NCI-H2196 treated with DMSO at 0.1 percent for 48 hours (cell line): ENCODE results near the gene TACC3.

Experiments used
- DNase-seq: peaks from one replicate; lab custom pipeline; 2025; ENCODE audit not compliant: unreplicated experiment; lab: John Stamatoyannopoulos, UW

Gene TACC3

DNA sequence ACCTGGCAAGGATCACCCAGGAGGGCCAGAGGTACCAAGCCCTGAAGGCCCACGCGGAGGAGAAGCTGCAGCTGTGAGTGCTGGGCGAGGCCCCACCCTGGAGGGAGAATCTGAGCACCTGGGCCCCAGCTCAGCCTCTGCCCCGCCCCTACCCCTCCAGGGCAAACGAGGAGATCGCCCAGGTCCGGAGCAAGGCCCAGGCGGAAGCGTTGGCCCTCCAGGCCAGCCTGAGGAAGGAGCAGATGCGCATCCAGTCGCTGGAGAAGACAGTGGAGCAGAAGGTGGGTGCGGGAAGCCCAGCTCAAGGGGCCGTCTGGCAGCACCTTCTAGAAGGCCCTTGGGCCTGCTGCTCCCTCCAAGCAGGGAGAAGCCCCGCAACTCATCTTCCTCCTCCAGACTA lies 23.2 kb downstream of the TACC3 start:
- no peak for DNase-seq

DNA sequence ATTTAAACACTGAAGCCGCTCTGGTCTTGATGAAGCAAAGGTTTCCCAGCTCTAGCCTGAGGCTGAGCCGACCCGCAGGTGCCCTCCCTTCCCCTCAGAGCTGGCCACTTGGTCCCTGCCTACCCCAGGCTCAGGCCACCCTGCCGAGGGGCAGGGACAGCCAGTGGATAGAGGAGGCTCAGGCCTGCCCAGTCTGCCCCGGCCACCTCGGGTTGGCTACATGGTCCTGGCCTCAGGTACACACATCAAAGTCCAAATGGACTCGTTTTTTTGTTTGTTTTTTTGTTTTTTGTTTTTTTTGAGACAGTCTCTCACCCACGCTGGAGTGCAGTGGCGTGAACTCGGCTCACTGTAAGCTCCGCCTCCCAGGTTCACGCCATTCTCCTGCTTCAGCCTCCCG lies 23.8 kb downstream of the TACC3 start:
- DNase-seq: no peak

DNA sequence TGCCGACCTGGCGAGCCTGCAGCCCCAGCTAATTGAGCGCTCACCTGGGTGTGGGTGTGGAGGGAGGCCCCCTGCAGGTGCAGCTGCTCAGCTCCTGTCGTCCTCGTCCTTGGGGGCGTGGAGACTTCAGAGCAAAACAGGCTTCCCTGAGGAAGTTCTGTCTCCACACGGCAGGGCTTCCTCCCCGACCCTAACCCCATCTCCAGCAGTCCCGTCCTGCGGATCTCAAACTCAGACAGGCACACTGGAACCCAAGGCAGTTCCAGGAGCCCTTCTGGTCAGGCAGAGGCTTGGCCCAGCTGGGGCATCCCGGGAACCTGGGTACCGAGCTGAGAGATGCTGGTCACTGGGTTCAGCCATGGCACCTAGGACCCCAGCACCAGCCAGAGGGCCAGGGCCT lies 24.4 kb downstream of the TACC3 start:
- no peak for DNase-seq

DNA sequence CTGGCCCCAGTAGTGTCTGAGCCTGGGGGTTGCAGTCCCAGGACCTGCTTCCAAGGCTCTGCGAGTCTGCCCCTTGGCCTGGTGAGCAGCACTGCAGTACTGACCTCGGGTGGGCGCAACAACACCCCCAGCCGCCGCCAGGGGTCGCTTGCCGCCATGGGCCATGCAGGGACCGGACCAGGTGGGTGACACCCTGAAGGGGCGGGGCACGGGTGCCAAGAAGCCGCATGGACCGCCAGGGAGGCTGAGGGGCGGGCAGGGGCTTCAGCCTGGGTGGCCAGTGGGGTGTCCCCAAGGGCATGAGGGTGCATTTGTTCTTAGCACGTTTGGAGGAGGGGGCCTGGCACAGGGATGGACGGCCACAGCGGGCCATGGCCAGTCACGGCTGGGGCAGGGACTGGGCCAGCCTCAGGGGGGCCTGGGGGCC lies 25.0 kb downstream of the TACC3 start:
- no peak for DNase-seq

DNA sequence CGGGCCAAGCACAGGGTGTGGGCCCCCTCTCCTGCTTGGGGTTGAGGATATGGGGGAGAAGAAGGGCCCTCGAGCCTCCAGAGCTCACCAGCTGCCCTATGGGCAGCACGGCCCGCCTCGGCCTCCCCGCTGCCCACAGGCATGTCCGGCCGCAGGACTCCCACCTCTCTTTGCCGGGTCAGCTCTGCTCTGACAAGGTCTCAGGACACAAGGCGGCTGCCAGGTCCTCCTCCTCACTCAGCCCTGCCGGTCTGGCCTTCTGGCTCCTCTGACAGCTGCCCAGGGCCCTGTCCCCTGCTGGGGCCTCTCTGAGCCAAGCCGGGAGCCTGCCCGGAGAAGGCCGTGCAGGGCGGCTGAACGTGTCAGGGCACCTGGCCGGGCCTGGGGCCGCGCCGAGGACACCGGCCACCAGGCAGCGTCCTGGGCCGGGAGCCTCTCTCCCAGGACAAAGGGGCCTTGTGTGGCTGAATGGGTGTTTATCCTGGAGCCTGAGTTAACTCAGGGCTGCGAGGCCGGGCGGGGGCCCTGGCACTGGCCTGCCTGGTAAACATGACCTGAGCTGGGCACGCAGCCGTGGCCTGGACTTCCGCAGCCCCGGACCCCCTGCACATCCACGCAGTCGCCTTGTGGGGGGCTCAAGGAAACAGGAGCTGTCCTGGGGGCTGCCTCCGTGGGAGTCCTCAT lies 25.7 kb downstream of the TACC3 start:
- no peak for DNase-seq

DNA sequence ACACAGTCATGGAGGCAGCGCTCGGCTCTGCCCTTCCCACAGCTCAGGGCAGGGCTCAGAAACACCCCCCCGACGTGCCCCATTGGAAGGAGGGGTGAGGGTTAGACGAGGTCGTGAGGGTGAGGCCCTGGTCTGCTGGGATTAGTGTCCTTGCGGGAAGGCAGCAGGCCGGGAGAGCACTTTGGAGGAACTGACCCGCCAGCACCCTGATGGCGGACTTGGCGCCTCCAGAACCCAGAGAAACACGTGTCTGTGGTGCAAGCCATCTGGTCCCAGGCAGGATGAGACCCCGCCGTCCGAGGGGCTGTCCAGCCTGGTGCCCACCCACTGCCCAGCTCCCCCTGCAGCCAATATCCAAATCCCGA lies 26.3 kb downstream of the TACC3 start:
- no peak for DNase-seq

DNA sequence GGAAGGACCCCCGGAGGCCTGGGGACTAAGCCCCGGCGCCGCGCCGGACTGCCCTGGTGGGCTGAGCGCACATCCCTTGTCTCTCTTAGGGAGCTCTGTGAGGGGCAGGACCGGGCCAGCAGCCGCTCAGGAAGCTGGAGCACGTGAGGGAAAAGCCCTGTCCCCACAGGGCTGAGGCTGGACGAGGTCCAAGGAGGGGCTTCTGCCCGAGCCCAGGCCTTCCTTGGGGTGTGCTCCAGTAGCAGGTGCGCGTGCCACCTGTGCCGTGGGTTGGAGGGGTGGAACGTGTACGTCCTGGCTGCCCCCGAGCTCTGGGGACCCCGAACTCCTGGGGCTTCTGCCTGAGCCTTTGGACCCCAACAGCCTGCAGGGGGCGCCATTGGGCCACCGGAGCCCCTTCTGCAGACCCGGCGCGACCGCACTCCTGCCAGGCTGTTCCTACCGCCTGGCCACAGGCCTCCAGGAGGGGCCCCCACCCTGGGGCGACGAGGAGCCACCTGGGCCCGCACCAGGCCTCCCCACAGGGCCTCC lies 27.2 kb downstream of the TACC3 start:
- DNase-seq: peak; percentile 61

DNA sequence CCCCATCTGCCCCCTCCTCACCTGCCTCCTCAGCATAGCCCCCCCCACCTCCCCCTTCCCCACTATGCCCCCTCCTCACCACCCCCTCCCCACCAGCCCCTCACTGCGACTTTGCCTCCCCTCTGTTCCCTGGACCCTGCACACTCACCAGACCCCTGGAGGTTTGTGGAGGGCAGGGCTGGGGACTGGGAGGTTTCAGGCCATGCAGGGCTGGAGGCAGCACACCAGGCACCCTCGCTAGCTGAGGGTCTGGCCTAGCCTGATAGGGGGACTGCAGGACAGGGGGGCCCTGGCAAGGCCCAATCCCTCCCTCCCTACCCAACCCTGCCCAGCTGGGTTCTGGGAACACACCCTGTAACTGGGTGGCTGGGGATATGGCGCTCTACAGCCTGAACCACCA lies 28.0 kb downstream of the TACC3 start:
- DNase-seq: no peak

GRCh38 chr4:1749826-1750225 lies 28.5 kb downstream of the TACC3 start:
- DNase-seq: no peak

DNA sequence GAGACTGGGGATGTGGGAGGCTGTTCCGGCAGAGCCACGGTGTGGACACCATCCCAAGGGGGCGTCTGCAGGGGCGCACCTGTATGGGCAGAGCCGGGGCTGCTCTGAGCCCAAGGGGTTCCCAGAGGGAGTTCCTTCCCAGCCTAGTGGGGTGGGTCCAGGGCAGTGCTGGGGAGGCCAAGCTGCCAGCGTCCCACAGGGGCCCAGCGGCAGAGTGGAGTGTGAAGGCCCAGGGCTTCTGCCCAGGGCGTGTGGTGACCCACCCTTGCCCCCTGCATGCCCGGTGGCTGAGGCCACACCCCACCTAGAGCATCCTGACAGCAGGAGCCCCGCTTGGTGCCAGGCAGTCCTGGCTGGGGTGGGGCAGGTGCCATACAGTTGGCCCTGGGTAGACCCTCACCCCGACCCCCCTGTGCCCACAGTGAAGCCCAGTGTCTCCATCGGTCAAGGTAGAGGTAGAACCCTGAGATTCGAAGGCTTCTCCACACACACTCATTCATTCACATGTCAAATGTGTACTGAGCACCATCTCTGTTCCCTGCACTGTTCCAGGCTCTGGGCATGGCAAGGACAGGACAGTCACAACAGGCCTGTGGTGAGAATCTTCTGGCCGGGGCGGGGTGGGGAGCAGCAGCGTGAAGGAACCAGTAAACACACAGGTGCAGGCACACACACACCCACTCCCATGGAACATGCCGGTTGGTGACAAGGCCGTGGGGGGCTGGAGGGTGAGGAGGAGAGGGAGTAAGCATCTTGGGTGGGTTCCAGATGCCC lies 29.2 kb downstream of the TACC3 start:
- DNase-seq: no peak

DNA sequence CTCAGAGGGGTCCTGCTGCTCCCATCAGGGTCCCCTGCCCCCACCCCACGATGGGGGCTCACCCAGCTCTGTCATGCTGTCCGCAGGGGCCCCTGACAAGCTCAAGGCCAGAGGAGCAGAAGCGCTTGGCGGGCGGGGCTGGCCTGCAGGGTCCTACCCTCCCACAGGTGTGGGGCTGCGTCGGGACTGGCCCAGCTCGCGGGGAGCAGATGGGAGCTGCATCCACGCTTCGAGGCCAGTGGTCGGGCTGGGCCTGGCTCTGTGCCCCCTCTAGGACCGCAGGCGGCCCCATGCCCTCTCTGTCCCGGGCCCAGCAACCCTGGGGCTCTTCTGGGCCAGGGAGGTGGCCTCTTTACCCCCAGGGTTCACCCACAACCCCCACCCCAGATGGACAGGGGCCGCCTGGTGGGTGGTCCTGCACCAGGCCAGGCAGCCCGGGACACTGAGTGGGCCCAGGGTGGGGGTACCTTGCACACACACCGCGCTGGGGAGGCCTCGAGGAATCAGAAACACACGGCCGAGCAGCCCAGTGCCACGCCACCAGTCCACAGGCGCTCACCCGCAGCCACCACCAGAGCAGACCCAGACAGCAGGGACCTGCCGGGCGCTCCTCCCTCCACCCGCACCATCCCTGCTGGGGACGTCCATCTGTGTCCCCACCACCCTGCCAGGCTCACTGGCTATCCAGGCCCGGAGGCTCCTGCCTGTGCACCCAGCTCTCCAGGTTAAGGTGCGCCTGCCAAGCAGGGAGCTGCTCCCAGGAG lies 30.0 kb downstream of the TACC3 start:
- DNase-seq: no peak

GRCh38 chr4:1751919-1752283 lies 30.6 kb downstream of the TACC3 start:
- no peak for DNase-seq

DNA sequence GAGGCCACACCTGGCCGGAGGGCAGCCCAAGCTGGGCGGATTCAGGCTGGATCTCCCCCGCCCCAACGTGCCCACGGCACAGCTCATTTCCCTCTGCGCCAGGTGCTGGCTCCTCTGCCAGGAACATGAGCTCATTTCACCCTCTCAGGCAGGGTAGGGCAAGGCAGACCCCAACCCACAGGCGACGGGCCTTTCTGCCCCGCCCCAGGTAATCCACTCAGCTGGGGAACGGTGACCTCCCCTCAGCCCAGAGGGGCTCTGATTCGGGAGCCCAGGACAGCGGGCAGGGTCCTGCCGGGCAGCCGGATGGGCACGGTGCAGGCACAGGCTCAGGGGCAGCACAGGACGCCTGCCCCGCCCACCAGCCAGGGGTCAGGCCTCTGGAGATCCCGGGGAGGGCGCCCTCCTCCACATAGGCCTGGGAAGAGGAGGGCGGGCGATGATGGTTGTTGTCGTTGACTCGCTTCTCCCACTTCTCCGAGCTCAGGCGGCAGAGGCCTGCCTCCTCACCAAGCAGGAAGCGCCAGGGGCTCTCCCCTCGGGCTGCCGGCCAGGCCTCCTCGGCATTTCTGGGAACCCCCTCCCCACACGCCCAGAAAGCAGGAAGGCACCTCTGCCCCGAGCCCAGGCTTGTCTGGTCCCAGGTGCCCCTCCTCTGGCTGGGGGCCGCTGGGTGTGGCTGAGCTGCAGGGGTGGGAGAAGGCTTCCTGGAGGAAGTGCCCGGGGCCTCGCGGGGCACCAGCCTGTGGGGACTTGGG lies 31.1 kb downstream of the TACC3 start:
- no peak for DNase-seq

GRCh38 chr4:1753294-1753696 lies 32.0 kb downstream of the TACC3 start:
- no peak for DNase-seq

DNA sequence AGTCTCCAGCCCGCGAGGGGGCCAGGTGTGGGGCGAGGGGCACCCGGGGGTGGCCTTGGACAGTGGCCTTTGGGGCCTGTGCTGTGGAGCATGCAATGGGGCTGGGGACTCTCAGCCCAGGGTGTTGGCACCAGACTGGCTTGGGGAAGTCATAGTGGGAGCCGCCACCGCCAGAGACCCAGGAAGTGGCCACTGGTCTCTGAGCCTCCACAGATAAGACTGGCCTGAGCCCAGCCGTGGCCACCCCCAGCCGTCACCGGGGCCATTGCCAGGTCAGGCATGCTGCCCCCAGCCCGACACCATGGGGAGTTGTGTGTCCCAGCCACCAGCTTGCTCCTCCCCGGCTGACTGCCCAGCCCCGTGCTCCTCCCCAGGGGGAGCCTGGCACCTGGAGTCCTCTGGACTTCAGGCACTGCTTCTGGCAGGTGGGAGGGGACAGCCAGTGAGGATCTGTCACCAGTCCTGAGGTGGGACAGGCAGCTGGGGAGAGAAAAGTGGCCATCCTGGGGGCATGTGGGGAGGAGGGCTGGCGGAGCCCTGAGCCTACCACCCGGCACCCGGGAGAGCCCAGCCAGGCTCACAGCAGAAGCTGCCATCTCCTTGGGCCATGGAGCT lies 32.5 kb downstream of the TACC3 start:
- no peak for DNase-seq

GRCh38 chr4:1754336-1754735 lies 33.0 kb downstream of the TACC3 start:
- no peak for DNase-seq

- no peak for DNase-seq
Measured at GRCh38 chr4:1755297-1755696, 34.0 kb downstream of the TACC3 start.

DNA sequence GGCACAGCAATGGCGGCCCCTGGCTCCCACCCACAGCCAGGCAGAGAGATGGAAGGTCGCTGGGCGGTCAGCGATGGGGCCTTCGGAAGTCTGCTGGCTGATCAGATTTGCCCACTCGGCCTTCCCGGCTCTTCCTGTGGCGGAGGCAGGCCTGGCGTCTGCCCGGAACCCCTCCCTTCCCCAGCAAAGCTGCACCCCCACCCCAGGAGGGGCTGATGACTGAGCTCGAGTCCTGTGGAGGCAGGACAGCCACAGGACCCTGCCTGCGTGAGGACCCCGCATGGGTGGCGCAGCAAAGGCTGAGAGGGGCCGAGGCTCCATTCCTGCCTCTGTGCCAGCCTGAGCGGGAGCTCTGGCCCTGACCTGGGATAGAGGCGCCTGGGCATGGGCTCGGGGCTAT lies 34.8 kb downstream of the TACC3 start:
- no peak for DNase-seq

DNA sequence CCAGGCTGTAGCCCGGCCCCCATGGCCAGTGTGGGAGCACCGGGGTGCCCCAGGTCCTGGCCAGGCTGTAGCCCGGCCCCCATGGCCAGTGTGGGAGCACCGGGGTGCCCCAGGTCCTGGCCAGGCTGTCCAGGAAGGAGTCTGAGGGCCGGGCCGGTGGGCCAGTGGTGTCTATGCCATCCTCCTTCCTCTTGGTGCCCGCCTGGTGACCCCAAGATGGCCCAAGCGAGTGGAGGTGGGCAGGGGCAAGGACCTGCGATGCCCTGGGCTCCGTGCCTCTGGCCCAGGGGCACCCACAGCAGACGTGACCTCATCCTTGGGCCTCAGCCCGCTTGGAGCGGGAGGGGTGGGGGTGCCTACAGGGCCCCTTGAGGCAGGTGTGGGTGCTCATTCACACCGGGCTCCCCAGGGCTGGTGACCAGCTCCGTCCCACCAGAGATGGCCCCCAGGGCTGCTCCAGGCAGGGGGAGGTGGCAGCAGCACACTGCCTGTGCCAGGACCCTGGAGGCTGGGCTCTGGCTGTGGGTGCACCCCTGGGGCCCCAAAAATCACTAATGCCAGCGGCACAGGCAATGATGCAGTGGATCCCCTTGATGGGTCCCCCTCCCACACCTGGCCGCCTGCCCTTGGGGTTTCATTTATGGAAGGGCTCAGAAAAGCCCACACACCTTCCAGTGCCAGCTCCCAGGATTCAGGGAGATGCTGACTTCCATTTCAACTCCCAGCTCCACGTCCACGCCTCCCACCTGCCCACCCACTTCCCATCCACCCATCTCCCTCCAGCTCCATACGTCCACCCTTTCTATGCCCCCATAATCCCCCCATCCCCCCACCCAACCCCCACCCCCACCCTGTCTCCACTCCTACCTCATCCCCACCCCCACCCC lies 35.8 kb downstream of the TACC3 start:
- no peak for DNase-seq

- DNase-seq: no peak
Measured at GRCh38 chr4:1757836-1758235, 36.5 kb downstream of the TACC3 start.
